ENCODE measurements around the gene HP1BP3.
A peak's percentile ranks its signal among the peaks of the same experiment; 100 is the strongest.
"Not testable (repeated sequence)": the region's sequence is repeated elsewhere in the genome, so short reads cannot be mapped to it uniquely, and the experiment has no call there.

Gene HP1BP3

GRCh38 chr1:20719261-20719660 is 67.8 kb downstream of the HP1BP3 start:
- TF ChIP-seq EZH2 (IDR thresholded peaks at IDR 0.05; ENCODE audit: borderline replicate concordance, low read length), result no peak
- TF ChIP-seq CTCF (IDR thresholded peaks at IDR 0.05; ENCODE audit: low read length), result no peak
- no peaks in the 10 kb centered on the region for H3F3A ChIP-seq (ENCODE audit: insufficient read depth, low read length)
- no peaks in the 10 kb centered on the region for H3K36me3 ChIP-seq (ENCODE audit: insufficient read depth, low read length)
- no peak overlapping the region for H3K9ac ChIP-seq (ENCODE audit: low read length)
- H3K27ac ChIP-seq (ENCODE audit: low read depth, low read length, poor library complexity, severe bottlenecking), result no peak overlapping the region
- H2AFZ ChIP-seq (ENCODE audit: low read length), result no peak overlapping the region
- no peaks in the 10 kb centered on the region for H3K79me2 ChIP-seq (ENCODE audit: insufficient read depth, low read length)
- no peaks in the 10 kb centered on the region for H3K9me2 ChIP-seq (ENCODE audit: low read depth, low read length)
- no peaks in the 10 kb centered on the region for H3K4me1 ChIP-seq (ENCODE audit: insufficient read depth, low read length, severe bottlenecking)
- H3K4me3 ChIP-seq (ENCODE audit: low read depth, low read length, poor library complexity, severe bottlenecking), result no peak overlapping the region
- no peak overlapping the region for H3K4me2 ChIP-seq (ENCODE audit: low read length)
- H3K9me3 ChIP-seq (ENCODE audit: low read length), result no peaks in the 10 kb centered on the region
- no peaks in the 10 kb centered on the region; the same call in 1 of the 2 replicates for H3K27me3 ChIP-seq (ENCODE audit: insufficient read depth, low read length)
- no peaks in the 10 kb centered on the region for H4K20me1 ChIP-seq (ENCODE audit: insufficient read depth, low read length)

- not testable (repeated sequence) for H3K79me2 ChIP-seq (ENCODE audit: insufficient read depth, low read length); H3K27me3 ChIP-seq (ENCODE audit: insufficient read depth, low read length)
- peak overlapping the region; percentile 67 for H3K4me2 ChIP-seq (ENCODE audit: low read length)
Measured at GRCh38 chr1:20718343-20718882, 68.7 kb downstream of the HP1BP3 start.

DNA sequence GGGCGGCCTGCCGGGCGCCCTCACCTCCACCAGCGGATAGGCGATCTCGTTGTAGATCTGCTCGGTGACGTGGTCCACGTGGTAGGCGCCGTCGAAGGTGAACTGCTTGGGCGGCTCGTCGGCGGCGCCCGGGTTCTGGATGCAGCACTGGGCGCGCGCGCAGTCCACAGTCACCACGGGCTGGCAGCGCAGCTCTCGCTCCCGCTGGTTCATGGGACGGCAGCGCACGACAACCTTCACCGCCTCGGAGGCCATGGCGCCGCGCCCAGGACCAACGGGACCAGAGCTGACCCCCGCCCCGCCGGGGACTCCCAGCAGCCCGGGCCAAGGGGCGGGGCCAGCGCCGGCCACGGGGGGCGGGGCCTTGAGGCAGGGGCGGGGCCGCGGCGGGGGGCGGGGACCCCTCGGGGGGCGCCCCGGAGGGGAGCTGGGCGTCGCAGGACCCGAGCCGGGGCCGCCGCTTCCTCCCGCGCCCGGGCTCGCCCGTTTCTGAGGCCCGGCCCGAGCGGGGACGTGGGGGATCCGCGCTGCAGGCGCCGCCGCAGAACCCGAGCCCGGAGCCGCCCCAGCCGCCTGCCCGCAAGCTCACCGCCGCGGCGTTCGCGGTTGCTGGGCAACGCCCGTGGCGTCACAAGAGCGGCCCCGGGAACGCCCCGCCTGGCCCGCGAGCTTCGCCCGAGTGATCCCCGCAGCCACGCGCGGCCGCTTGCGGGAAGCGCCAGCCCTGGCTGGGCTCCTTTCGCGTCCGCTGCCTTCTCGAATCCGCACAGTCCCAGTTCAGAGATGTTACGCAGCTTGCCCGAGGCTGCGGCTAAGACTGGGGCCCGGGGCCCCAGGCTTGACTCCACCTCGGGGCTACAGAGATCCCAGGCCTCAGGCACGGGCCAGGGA is 69.4 kb downstream of the HP1BP3 start, which contains the start of gene KIF17:
TSS of gene KIF17 (minus strand) at position 556 of the 891 bp plus-strand sequence. CDS start at position 255, 301 bp downstream.
- H3K79me2 ChIP-seq (ENCODE audit: insufficient read depth, low read length), result no peaks in the 10 kb centered on the region
- no peaks in the 10 kb centered on the region for H3K9me3 ChIP-seq (ENCODE audit: low read length)
- no peak within 1 kb of the TSS for H3K27ac ChIP-seq (ENCODE audit: low read depth, low read length, poor library complexity, severe bottlenecking)
- no peaks in the 10 kb centered on the region; the same call in 1 of the 2 replicates for H3K27me3 ChIP-seq (ENCODE audit: insufficient read depth, low read length)
- no peak for TF ChIP-seq CTCF (IDR thresholded peaks at IDR 0.05; ENCODE audit: low read length)
- TF ChIP-seq EZH2 (IDR thresholded peaks at IDR 0.05; ENCODE audit: borderline replicate concordance, low read length), result no peak
- no peaks in the 10 kb centered on the region for H4K20me1 ChIP-seq (ENCODE audit: insufficient read depth, low read length)
- no peaks in the 10 kb centered on the region for H3K4me1 ChIP-seq (ENCODE audit: insufficient read depth, low read length, severe bottlenecking)
- no peak within 1 kb of the TSS for H2AFZ ChIP-seq (ENCODE audit: low read length)
- H3K4me3 ChIP-seq (ENCODE audit: low read depth, low read length, poor library complexity, severe bottlenecking), result peak within 1 kb of the TSS; percentile 50
- peak within 1 kb of the TSS; percentile 67 for H3K4me2 ChIP-seq (ENCODE audit: low read length)
- H3K9me2 ChIP-seq (ENCODE audit: low read depth, low read length), result no peaks in the 10 kb centered on the region
- no peaks in the 10 kb centered on the region for H3F3A ChIP-seq (ENCODE audit: insufficient read depth, low read length)
- no peaks in the 10 kb centered on the region for H3K36me3 ChIP-seq (ENCODE audit: insufficient read depth, low read length)
- H3K9ac ChIP-seq (ENCODE audit: low read length), result no peak within 1 kb of the TSS

More at GRCh38 chr1:20718343-20718882, 68.7 kb downstream of the HP1BP3 start:
- H3K4me3 ChIP-seq (ENCODE audit: low read depth, low read length, poor library complexity, severe bottlenecking), result peak overlapping the region; percentile 50
- not testable (repeated sequence) for H2AFZ ChIP-seq (ENCODE audit: low read length); H3K9me3 ChIP-seq (ENCODE audit: low read length); H3K27ac ChIP-seq (ENCODE audit: low read depth, low read length, poor library complexity, severe bottlenecking); H3K9me2 ChIP-seq (ENCODE audit: low read depth, low read length); H3K9ac ChIP-seq (ENCODE audit: low read length); H4K20me1 ChIP-seq (ENCODE audit: insufficient read depth, low read length); H3K4me1 ChIP-seq (ENCODE audit: insufficient read depth, low read length, severe bottlenecking); H3K36me3 ChIP-seq (ENCODE audit: insufficient read depth, low read length); H3F3A ChIP-seq (ENCODE audit: insufficient read depth, low read length)

Data from OCI-LY1 (cell line).